ENCODE results near the gene ADPRHL1. TPM values are rescaled to one million over a fixed set of nuclear protein-coding genes. Genes with fewer than 3 reads are reported as not detected.

ADPRHL1 gene
- polyA plus RNA-seq, 1 donor (not counting 4 experiments of a cell fraction or from before 2014, with no cell fraction given): 1.2 TPM

DNA sequence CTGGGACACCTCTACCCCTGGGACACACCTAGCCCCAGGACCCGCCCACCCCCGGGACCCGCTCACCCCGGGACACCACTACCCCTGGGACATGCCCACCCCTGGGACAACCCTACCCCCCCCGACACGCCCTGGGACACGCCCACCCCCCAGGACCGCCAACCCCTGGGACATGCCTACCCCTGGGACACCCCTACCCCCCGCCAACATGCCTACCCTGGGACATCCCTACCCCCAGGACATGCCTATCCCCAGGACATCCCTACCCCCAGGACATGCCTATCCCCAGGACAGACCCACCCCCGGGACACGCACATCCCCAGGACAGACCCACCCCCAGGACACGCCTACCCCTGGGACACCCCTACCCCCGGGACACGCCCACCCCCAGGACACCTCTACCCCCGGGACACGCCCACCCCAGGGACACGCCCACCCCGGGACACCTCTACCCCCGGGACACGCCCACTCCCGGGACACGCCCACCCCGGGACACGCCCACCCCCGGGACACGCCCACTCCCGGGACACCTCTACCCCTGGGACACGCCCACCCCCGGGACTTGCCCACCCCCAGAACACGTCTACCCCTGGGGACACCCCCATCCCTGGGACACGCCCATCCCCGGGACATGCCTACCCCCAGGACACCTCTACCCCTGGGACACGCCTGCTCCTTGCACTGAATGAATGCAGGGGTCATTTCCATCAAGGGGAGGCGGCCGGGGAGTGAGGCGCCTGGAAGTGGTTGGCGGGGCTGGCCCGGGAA lies 32.3 kb downstream of the ADPRHL1 start:
- DNase-seq (ENCODE audit: low read depth, low spot score): no peak
- no peak for TF ChIP-seq EZH2 (IDR thresholded peaks at IDR 0.05; ENCODE audit: low read length)
- TF ChIP-seq, protein P1, sequence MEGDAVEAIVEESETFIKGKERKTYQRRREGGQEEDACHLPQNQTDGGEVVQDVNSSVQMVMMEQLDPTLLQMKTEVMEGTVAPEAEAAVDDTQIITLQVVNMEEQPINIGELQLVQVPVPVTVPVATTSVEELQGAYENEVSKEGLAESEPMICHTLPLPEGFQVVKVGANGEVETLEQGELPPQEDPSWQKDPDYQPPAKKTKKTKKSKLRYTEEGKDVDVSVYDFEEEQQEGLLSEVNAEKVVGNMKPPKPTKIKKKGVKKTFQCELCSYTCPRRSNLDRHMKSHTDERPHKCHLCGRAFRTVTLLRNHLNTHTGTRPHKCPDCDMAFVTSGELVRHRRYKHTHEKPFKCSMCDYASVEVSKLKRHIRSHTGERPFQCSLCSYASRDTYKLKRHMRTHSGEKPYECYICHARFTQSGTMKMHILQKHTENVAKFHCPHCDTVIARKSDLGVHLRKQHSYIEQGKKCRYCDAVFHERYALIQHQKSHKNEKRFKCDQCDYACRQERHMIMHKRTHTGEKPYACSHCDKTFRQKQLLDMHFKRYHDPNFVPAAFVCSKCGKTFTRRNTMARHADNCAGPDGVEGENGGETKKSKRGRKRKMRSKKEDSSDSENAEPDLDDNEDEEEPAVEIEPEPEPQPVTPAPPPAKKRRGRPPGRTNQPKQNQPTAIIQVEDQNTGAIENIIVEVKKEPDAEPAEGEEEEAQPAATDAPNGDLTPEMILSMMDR (optimal IDR thresholded peaks at IDR 0.05 in 1 of 3, IDR thresholded peaks at IDR 0.05 in 1 of 3, conservative IDR thresholded peaks at IDR 0.05 in 1 of 3; ENCODE audit: extremely low read depth in 1 of 3, insufficient read depth in 2 of 3, low read length in 3 of 3): no peak
- dilution Hi-C loops (cut with MboI; ENCODE audit: extremely low pct_ligation_motif_present, low sequenced_read_pairs): no loop called here
- H2AFZ ChIP-seq (ENCODE audit: control insufficient read depth, low read length): no peak overlapping the region
- FAIRE-seq: no peak
- peaks cover 3% of the 10 kb centered on the region for H3K27me3 ChIP-seq (ENCODE audit: control insufficient read depth, extremely low read depth, insufficient read depth, low read length)
- H4K20me1 ChIP-seq (ENCODE audit: control insufficient read depth, extremely low read depth, insufficient read depth, low read length): no peaks in the 10 kb centered on the region
- H3K79me2 ChIP-seq (ENCODE audit: control insufficient read depth, insufficient read depth, low read length): no peaks in the 10 kb centered on the region
- no peak overlapping the region for H3K27ac ChIP-seq (ENCODE audit: control insufficient read depth, insufficient read depth, low read length)
- no peak overlapping the region for H3K4me2 ChIP-seq (ENCODE audit: control insufficient read depth, extremely low read depth, insufficient read depth, low read depth, low read length)
- no peaks in the 10 kb centered on the region for H3K36me3 ChIP-seq (ENCODE audit: control insufficient read depth in 2 of 2, extremely low read depth in 1 of 2, insufficient read depth in 2 of 2, low read length in 2 of 2)
- H3K4me3 ChIP-seq (ENCODE audit: control insufficient read depth in 2 of 3, extremely low read depth in 1 of 3, insufficient read depth in 2 of 3, low read depth in 1 of 3, low read length in 3 of 3): no peak overlapping the region
- H3K9me3 ChIP-seq (ENCODE audit: control insufficient read depth, low read depth, low read length): no peaks in the 10 kb centered on the region
- H3K4me1 ChIP-seq (ENCODE audit: control insufficient read depth, extremely low read depth, insufficient read depth, low read length): no peaks in the 10 kb centered on the region
- no peak overlapping the region for H3K9ac ChIP-seq (ENCODE audit: control insufficient read depth, extremely low read depth, insufficient read depth, low read length)
- no peaks in the 10 kb centered on the region for H3K9me1 ChIP-seq (ENCODE audit: control insufficient read depth, extremely low read depth, insufficient read depth, low read length)

DNA sequence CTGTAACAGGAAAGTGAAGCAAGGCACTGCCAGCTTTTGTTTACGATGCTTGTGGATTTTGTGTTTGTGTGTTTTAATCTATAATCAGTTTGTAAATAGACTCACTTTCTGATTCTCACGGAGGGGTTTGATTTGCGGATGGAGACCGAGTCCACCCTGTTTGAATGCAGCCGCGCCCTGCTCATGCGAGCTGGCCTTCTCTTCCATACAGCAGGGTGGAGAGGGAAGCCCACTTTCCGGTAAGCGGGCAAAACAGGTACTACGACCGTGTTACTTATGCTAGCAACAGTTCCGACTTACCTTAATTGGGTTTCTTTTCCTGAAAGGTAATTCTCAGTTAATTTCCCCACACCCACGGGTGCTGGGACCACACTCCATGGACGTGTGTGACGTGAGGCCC lies 33.1 kb downstream of the ADPRHL1 start:
- no peak for DNase-seq (ENCODE audit: low read depth, low spot score)
- no peaks in the 10 kb centered on the region for H4K20me1 ChIP-seq (ENCODE audit: control insufficient read depth, extremely low read depth, insufficient read depth, low read length)
- no peak overlapping the region for H3K27ac ChIP-seq (ENCODE audit: control insufficient read depth, insufficient read depth, low read length)
- no peak overlapping the region for H3K4me2 ChIP-seq (ENCODE audit: control insufficient read depth, extremely low read depth, insufficient read depth, low read depth, low read length)
- no peak overlapping the region for H3K4me3 ChIP-seq (ENCODE audit: control insufficient read depth in 2 of 3, extremely low read depth in 1 of 3, insufficient read depth in 2 of 3, low read depth in 1 of 3, low read length in 3 of 3)
- dilution Hi-C loops (cut with MboI; ENCODE audit: extremely low pct_ligation_motif_present, low sequenced_read_pairs): no loop called here
- peaks cover 3% of the 10 kb centered on the region for H3K27me3 ChIP-seq (ENCODE audit: control insufficient read depth, extremely low read depth, insufficient read depth, low read length)
- H3K36me3 ChIP-seq (ENCODE audit: control insufficient read depth in 2 of 2, extremely low read depth in 1 of 2, insufficient read depth in 2 of 2, low read length in 2 of 2): no peaks in the 10 kb centered on the region
- H3K4me1 ChIP-seq (ENCODE audit: control insufficient read depth, extremely low read depth, insufficient read depth, low read length): no peaks in the 10 kb centered on the region
- H3K9me1 ChIP-seq (ENCODE audit: control insufficient read depth, extremely low read depth, insufficient read depth, low read length): no peaks in the 10 kb centered on the region
- H3K9me3 ChIP-seq (ENCODE audit: control insufficient read depth, low read depth, low read length): no peaks in the 10 kb centered on the region
- H2AFZ ChIP-seq (ENCODE audit: control insufficient read depth, low read length): no peak overlapping the region
- H3K9ac ChIP-seq (ENCODE audit: control insufficient read depth, extremely low read depth, insufficient read depth, low read length): no peak overlapping the region
- TF ChIP-seq, protein P1 (optimal IDR thresholded peaks at IDR 0.05 in 1 of 3, IDR thresholded peaks at IDR 0.05 in 1 of 3, conservative IDR thresholded peaks at IDR 0.05 in 1 of 3; ENCODE audit: extremely low read depth in 1 of 3, insufficient read depth in 2 of 3, low read length in 3 of 3): no peak
- no peak for TF ChIP-seq EZH2 (IDR thresholded peaks at IDR 0.05; ENCODE audit: low read length)
- no peak for FAIRE-seq
- no peaks in the 10 kb centered on the region for H3K79me2 ChIP-seq (ENCODE audit: control insufficient read depth, insufficient read depth, low read length)

Measured in keratinocyte (primary cell).